ENCODE measurements around the gene TMEM184B.
"Not testable (repeated sequence)": the region's sequence is repeated elsewhere in the genome, so short reads cannot be mapped to it uniquely, and the experiment has no call there.

Gene TMEM184B

DNA sequence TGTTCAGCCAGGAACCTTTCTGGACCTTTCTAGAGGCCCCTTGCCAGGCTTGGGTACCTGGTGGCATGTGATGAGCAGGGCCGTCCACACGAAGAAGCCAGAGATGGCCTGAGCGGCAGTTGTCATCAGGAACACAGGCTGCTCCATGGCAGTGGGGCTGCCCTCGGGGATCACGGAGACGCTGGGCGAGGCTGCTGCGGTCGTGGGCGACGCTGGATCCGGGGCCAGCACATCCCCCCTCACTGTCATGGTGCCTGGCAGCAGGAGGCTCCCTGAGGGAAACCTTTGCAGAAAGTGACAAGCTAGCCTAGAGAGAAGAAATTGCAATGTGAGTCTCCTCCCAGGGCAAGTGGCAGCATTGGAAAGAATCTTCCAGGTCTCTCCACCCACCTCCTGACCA lies 25.1 kb downstream of the TMEM184B start:
- DNase-seq, result no peak

- no peak for DNase-seq
Observed at GRCh38 chr22:38246692-38247091, 26.1 kb downstream of the TMEM184B start.

DNA sequence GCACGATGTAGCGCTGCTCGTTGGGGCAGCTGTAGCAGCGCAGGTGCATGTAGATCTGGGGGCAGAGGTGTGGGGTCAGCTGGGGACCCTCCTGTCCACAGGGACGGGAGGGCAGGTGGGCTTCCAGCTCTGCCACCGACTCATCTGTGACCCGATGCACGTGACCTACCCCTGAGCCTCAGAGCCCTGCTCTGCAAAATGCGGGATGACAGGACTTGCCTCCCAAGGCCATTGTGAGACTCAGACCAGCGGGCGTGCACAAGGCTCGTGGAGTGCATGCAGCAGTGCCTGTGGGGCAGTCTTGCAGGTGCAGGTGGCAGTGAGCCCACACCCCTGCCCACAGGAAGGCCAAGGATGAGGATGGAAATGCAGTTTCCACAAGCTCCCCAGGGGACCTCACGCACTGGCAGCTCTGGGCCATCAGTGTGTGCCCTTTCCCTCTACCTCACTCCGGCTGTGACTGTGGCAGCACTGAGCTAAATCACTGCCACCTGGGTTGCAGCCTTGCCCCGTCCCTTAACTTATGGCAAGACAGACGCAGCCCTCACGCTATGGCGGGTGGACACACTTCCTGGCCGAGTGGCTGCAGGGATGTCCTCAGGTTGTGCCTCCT lies 26.7 kb downstream of the TMEM184B start:
- DNase-seq, result no peak

- no peak for DNase-seq
Observed at GRCh38 chr22:38244106-38244505, 28.7 kb downstream of the TMEM184B start.

- DNase-seq, result no peak
Observed at GRCh38 chr22:38243007-38243765, 29.6 kb downstream of the TMEM184B start.

GRCh38 chr22:38240734-38241252 lies 32.0 kb downstream of the TMEM184B start:
- no peak for DNase-seq

GRCh38 chr22:38239101-38239761 lies 33.6 kb downstream of the TMEM184B start:
- DNase-seq, result no peak

GRCh38 chr22:38238519-38239071 lies 34.2 kb downstream of the TMEM184B start:
- no peak for DNase-seq

DNA sequence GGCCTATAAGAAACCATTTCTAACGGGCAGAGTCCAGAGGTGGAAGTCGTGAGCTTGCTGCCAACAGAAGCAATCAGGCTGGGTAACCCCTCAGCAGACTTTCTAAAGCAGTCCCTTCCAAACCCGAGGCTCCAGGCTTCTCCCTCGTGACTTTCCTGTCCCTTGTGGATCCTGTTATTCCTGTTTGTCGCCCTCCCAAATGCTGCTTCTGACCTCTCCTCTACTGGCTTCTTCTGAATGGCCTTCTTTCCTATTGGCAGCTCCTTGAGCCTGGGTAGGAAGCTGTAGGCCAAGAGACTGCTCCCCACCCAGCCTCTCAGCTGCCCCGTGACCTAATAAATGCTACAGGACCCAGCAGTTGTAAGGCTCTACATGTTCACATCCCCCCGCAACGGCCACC lies 36.0 kb downstream of the TMEM184B start:
- no peak for DNase-seq

DNA sequence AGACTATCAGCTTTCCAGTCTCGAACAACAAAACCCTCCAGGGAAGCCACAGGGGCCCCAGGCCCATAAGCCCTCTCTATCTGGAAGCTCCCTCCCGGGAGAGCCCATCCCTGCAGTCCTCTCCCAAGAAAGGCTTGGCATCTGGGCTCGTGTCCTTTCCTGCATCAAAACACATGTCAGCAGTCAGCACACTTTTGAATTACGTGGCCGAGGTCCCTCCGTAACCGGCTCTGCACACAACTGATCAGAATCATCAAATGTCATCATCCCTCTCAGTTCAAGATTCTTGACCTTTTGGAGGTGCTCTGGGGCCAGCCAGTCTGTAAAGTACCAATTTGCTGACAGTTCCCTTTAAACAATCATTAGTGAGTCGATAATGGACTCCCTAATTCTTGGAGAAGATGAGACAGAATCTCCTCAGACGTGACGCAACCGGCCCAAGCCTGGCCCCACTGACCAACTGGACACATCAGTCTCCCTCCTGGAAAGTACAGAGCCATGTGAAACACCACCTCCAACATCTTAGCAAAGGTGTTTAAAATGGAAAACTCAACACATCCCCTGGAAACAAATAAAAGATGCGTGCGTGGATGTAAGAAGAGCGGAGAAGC lies 37.5 kb downstream of the TMEM184B start:
- DNase-seq, result no peak

GRCh38 chr22:38233856-38234255 lies 39.0 kb downstream of the TMEM184B start:
- DNase-seq, result not testable (repeated sequence)

- no peak for DNase-seq
Observed at GRCh38 chr22:38233427-38233826, 39.4 kb downstream of the TMEM184B start.

- DNase-seq, result no peak
Observed at GRCh38 chr22:38232196-38232595, 40.6 kb downstream of the TMEM184B start.

DNA sequence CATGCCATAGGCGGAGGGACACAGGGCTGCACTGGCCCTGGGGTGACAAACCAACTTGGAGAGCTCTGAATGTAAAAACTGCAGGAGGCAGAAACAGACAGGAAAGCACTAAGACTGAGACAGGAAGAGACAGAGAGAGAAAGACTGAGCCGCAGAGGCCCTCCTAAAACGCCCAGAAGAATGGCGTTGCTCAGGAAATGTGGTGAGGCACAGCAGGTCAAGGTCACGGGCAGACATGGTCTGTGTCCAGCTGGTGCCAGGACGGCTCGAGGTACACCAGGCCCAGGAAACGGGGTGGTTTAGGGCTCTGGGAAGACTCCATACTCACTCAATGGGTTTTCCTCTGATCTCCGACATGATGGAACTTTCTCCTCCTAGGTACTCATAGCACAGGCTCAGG lies 41.9 kb downstream of the TMEM184B start:
- DNase-seq, result no peak

DNA sequence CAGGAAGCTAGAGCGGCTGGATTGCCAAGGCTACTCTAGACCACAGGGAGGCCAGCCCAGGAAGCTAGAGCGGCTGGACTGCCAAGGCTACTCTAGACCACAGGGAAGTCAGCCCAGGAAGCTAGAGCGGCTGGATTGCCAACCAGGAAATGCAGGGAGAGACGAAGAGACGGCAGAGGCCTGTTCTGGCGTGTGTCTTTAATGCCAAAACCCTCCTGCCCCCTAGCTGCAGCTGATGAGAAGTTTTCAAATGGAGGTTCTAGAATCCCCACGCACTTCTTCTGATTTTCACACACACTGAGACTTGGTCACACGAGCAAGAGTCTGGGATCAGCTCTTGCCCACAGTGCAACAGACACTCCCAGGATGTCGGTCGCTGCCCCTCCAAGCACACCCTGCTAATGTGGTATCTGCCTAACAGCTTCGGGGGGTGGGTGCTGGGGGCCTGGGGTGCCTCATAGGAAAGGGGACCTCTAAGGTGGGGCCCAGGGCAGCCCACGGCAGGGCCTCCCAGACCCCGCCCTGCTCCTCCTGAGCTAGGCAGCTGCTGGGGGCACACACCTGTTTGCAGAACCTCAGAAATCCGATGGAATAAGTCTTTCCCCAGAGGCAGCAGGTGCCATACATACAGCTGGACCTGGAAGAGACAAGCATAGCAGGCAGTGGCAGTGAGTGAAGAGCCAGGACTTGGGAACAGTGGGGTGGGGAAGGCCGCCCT lies 42.5 kb downstream of the TMEM184B start:
- peak; percentile 39 for DNase-seq

DNA sequence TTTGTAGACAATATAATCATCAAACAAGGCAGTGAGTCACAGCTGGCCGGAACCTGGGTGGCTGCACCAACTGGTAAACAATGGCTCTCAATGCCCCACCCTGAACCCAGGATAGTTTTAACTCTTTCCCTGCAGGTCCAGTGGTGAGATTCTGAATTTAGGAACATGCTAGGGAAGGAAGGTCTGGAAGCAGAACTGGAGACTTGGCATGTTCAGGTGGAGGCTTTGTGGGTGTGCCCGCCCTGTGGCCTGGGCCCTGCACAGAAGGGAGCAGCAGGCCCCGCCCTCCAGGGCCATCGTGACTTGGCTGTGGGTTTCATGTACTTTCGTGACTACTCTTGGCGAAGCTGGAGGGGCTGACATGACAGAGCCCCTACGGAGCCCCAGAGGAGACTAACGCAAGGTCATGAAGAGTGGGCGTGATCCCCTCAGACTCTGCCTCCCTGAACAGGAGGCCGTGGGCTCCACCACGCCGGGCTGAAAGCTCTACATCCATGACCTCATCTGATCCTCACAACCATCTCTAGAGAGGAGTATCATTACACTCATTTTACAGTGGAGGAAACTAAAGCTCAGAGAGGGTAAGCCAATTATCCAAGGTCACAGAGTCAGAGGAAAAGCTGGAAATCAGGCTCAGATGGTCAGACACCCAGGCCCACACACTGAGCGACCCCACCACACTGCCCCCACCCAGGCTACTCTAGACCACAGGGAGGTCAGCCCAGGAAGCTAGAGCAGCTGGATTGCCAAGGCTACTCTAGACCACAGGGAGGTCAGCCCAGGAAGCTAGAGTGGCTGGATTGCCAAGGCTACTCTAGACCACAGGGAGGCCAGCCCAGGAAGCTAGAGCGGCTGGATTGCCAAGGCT lies 43.7 kb downstream of the TMEM184B start:
- no peak for DNase-seq

DNA sequence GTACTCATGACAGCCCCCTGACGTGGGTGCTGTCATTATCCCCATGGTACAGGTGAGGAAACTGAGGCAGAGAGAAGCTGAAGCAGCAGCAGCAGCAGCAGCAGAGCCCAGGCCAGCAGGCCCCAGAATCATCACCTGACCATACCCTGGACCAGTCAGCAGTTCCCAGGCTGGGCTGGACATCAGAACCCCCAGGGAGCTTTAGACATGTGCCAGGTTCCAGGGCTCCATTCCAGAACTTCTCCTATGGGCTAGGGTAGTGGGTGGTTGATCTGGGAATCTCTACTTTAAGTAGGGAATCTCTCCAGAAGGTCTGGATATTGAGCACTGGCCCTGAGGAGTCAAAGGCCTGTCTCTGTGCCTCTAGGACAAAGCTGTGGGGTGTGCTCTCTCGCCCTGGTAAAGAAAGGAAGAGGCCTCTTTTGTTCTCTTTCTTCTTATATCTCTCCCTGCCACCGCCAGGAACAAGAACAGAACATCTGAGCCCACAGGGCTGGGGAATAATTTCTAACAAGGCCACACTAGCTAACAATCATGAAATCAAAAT lies 44.4 kb downstream of the TMEM184B start:
- DNase-seq, result no peak

DNA sequence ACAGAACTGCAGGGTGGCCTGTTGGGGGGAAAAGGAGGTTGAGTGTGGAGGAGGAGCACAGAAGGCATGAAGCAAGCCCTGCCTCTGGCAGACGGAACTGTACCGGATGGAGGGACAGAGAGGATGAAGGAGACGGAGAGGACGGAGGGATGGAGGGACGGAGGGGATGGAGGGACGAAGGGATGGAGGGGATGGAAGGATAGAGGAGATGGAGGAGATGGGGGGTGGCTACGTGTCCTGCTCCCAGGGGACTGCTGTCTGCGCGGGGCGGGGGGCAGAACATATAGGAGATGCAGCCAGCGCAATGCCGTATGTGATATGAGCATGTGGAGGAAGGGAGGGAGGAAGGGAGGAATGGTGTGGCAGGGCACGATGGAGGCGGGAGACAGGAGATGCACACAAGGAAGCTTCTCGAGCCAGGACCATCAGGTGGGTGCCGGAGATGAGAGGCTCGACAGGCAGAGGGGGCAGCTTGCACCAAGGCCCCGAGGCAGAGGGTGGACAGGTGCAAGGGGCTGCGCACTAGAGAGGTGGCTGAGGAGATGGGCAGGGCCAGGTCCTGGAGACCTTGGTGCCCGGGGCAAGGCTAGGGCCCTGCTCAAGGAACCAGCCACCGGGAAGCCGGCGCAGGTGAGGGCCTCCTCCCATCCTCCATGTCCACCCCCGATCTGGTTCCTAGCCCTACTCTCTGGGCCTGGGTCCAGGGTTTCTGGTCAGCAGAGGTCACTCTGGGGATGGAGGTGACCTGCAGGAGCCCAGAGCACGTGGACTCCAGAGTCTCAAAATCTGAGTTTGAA lies 45.8 kb downstream of the TMEM184B start:
- DNase-seq, result no peak

GRCh38 chr22:38223289-38223960 lies 49.4 kb downstream of the TMEM184B start:
- no peak for DNase-seq

DNA sequence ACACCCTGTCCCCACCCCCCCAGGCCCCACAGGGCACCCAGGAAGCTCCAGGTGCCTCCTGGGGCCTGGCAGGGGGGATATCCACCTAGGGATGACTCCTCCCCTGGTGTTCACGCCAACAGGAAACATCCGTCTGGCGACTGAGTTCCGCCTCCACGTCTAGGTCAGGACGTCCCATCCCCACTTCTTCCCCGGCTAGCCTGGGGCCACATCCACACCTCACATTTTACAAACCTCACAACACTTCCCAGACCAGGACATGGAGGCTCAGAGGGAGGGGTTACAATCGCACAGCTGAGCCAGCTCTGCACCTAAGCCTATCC lies 50.1 kb downstream of the TMEM184B start:
- no peak for DNase-seq
